GM12878 (cell line): ENCODE measurements around the gene PTGFRN. TPM values are rescaled to one million over a fixed set of nuclear protein-coding genes. Genes with fewer than 3 reads are reported as not detected.
A peak's percentile ranks its signal among the peaks of the same experiment; 100 is the strongest.

Experiments
- ATAC-seq: fragments of 200-7000 bp; cut with Tn5 transposase; 3 replicates; pipeline ENCODE4 v1.9.1; 2020; ENCODE audit warnings: mild to moderate bottlenecking, moderate library complexity
- BruUV-seq: library from RNA; stranded (reverse); fragments of 400-500 nt; replicated peaks from 2 replicates; lab custom pipeline; 2021; lab: Mats Ljungman, UMichigan
- CTCF ChIA-PET: fragments of 300-600 bp; sonication (Branson Sonifier 250); formaldehyde crosslinking; extraction: SDS; loops from one replicate; lab custom pipeline; 2021; ENCODE audit warnings: inconsistent platforms; lab: Yijun Ruan, JAX
- POLR2A ChIA-PET: fragments of 350-600 bp; formaldehyde crosslinking; extraction: SDS; loops from one replicate; lab custom pipeline; 2021; ENCODE audit warnings: inconsistent platforms; lab: Charles Lee
- RAD21 ChIA-PET: fragments of 300-600 bp; sonication (Branson Sonifier 250); formaldehyde crosslinking; loops from one replicate; lab custom pipeline; 2023; ENCODE audit warnings: antibody characterized with exemption; ENCODE audit not compliant: unreplicated experiment; lab: Charles Lee
- SMC1A ChIA-PET: fragments of 300-600 bp; sonication (Branson Sonifier 250); formaldehyde crosslinking; loops from one replicate; lab custom pipeline; 2023; ENCODE audit not compliant: unreplicated experiment, uncharacterized antibody; lab: Charles Lee
- DNase-seq: peaks from one replicate; pipeline ENCODE4 v3.0.0-alpha.2; 2011; ENCODE audit warnings: low read depth, low spot score
- FAIRE-seq: peaks from 3 replicates; lab custom pipeline; 2011; peaks lifted over from hg19 to GRCh38; lab: Jason Lieb, UNC
- H2AFZ ChIP-seq: 2 replicates; pipeline ENCODE4 v1.6.0; 2011; ENCODE audit warnings: low read depth, low read length, control low read depth; ENCODE audit not compliant: control insufficient read depth
- H3K27ac ChIP-seq: 2 replicates; pipeline ENCODE4 v1.5.1; 2011; ENCODE audit warnings: control low read depth; ENCODE audit not compliant: control insufficient read depth, insufficient read depth
- H3K27me3 ChIP-seq, 2 experiments: replicated peaks in 1 of 2; 2 replicates each; pipeline versions ENCODE4 v1.6.0 to v1.6.1; 2011; ENCODE audit warnings: low read length in 1 of 2; ENCODE audit not compliant: control insufficient read depth in 2 of 2, insufficient read depth in 2 of 2
- H3K36me3 ChIP-seq, 2 experiments: 2 replicates each; pipeline ENCODE4 v1.5.1; 2011; ENCODE audit warnings: low read length in 1 of 2; ENCODE audit not compliant: control insufficient read depth in 2 of 2, insufficient read depth in 2 of 2
- H3K4me1 ChIP-seq: 2 replicates; pipeline ENCODE4 v1.6.1; 2011; ENCODE audit warnings: mild to moderate bottlenecking, low read length, moderate library complexity, mixed read lengths; ENCODE audit not compliant: control insufficient read depth, insufficient read depth
- H3K4me2 ChIP-seq: 2 replicates; pipeline ENCODE4 v1.6.0; 2011; ENCODE audit warnings: control low read depth; ENCODE audit not compliant: control insufficient read depth, insufficient read depth
- H3K4me3 ChIP-seq: fragments of 200-600 bp; sonication (generic); 2 replicates; pipeline ENCODE4 v1.5.1; 2016
- H3K79me2 ChIP-seq: 2 replicates; pipeline ENCODE4 v1.6.0; 2011; ENCODE audit warnings: low read length; ENCODE audit not compliant: control insufficient read depth, insufficient read depth
- H3K9ac ChIP-seq: 2 replicates; pipeline ENCODE4 v1.8.0; 2011; ENCODE audit warnings: low read length, control low read depth, mixed read lengths; ENCODE audit not compliant: control insufficient read depth, insufficient read depth
- H3K9me3 ChIP-seq: replicated peaks from 3 replicates; pipeline ENCODE4 v1.5.1; 2011; ENCODE audit warnings: mild to moderate bottlenecking, low read length; ENCODE audit not compliant: control insufficient read depth, insufficient read depth
- H4K20me1 ChIP-seq: 2 replicates; pipeline ENCODE4 v1.6.0; 2011; ENCODE audit not compliant: control insufficient read depth, insufficient read depth
- IKZF2 ChIP-seq, 2 experiments: fragments of 450-650 bp; IDR thresholded peaks; 2 replicates each; pipeline ENCODE4 v1.6.1; 2017; ENCODE audit warnings: mild to moderate bottlenecking in 2 of 2, moderate library complexity in 2 of 2
- IRF4 ChIP-seq: IDR thresholded peaks from 2 replicates; pipeline ENCODE4 v1.6.1; 2011; ENCODE audit warnings: low read depth, low read length
- MYC ChIP-seq: IDR thresholded peaks from 2 replicates; pipeline ENCODE4 v1.6.1; 2011; ENCODE audit warnings: mild to moderate bottlenecking, low read length, moderate library complexity, inconsistent platforms; ENCODE audit not compliant: insufficient read depth, insufficient replicate concordance, insufficient read length, severe bottlenecking
- NR2F1 ChIP-seq: fragments of 450-650 bp; conservative IDR thresholded peaks from 2 replicates; pipeline ENCODE4 v1.6.1; 2017; ENCODE audit warnings: mild to moderate bottlenecking
- RBBP5 ChIP-seq: fragments of 200-600 bp; sonication (generic); conservative IDR thresholded peaks from 2 replicates; pipeline ENCODE4 v1.6.1; 2016
- RELB ChIP-seq: fragments of 450-650 bp; IDR thresholded peaks from 2 replicates; pipeline ENCODE4 v1.6.1; 2017; ENCODE audit warnings: low read depth, mild to moderate bottlenecking, moderate library complexity
- RUNX3 ChIP-seq: IDR thresholded peaks from 2 replicates; pipeline ENCODE4 v1.6.1; 2012; ENCODE audit warnings: low read length, inconsistent platforms
- SMAD1 ChIP-seq: fragments of 450-650 bp; IDR thresholded peaks from 2 replicates; pipeline ENCODE4 v1.6.1; 2018; ENCODE audit warnings: mild to moderate bottlenecking, low read depth; ENCODE audit not compliant: partially characterized antibody
- WGBS: methylation state at CpG from one replicate; pipeline ENCODE4 v1.1.6; 2016; ENCODE audit warnings: low lambda C conversion rate; ENCODE audit not compliant: insufficient replicate concordance, insufficient coverage; ENCODE audit errors: missing lambda C conversion rate; 5-methylcytosine and 5-hydroxymethylcytosine counted together
- in situ Hi-C: fragments of 300-500 bp; cut with MboI; formaldehyde crosslinking; loops from 9 replicates; pipeline ENCODE4 v1.14.3; 2018; ENCODE audit warnings: mixed read lengths
- intact Hi-C: fragments of 100-400 bp; cut with micrococcal nuclease; formaldehyde crosslinking; loops from one replicate; pipeline ENCODE4 v1.14.2; 2022; ENCODE audit not compliant: unreplicated experiment
- polyA plus RNA-seq, 11 experiments: library from polyadenylated mRNA; depleted of rRNA in 4 of 11; unstranded in 6 of 11; stranded (reverse) in 5 of 11; fragments of >200 nt; fragmentation: Nextera tagmentation in 4 of 11; fragmentation: Illumina TruSeq in 1 of 11; extraction: Ambion mirVana in 4 of 11; extraction: Trizol in 1 of 11; gene quantifications; 1 replicate in 1 of 11; 2 replicates in 10 of 11; pipeline versions ENCODE4 v1.2.1 to v1.2.3, GENCODE V29; 2011 to 2016; ENCODE audit warnings: inconsistent platforms in 2 of 11, missing spikeins in 2 of 11, low read depth in 1 of 11
- total RNA-seq, 4 experiments: library from RNA; depleted of rRNA in 3 of 4; stranded (reverse); fragments of >200 nt in 3 of 4; fragmentation: Illumina TruSeq in 1 of 4; extraction: Trizol in 1 of 4; gene quantifications; 2 replicates each; pipeline versions ENCODE4 v1.2.1 to v1.2.3, GENCODE V29; 2013 to 2021

The PTGFRN gene
- total and polyA plus RNA-seq, 10 of the 15 experiments (the other 5 are each of a cell fraction or from before 2014, with no cell fraction given) = 2.7 to 8.3 (median 5.1) TPM

- 19% methylated on average over 6 of the region's 6 CpGs for WGBS
- Histone ChIP-seq H3K27me3 (no peaks in the 10 kb centered on the region), H3K4me1 (peaks cover 8% of the 10 kb centered on the region; the same call in 1 of the 2 replicates), H3K79me2 (no peaks in the 10 kb centered on the region), H3K36me3 (no peaks in the 10 kb centered on the region), H4K20me1 (no peaks in the 10 kb centered on the region), H3K9ac (no peak overlapping the region), H3K4me2 (no peak overlapping the region), H3K27ac (no peak overlapping the region), H3K9me3 (no peaks in the 10 kb centered on the region; the same call in 2 of the 3 replicates), H3K4me3 (no peak overlapping the region), H2AFZ (no peak overlapping the region)
- ChIA-PET SMC1A (interaction anchor here (0.6 to 4.1 kb wide), 8 partner anchors 11 to 202 kb away, joined by 3 to 39 read pairs (median 4); no protein-coding TSS in a partner anchor), RAD21 (interaction anchor here (1.0 to 10.2 kb wide), 3 partner anchors 18 to 58 kb away, joined by 3 to 96 read pairs (median 3); no protein-coding TSS in a partner anchor), POLR2A (interaction anchor here (1.2 kb wide), 1 partner anchor 26 kb away, joined by 3 read pairs; no protein-coding TSS in a partner anchor), CTCF (interaction anchor here (1.0 to 1.6 kb wide), 3 partner anchors 10 to 149 kb away, joined by 3 to 4 read pairs (median 3); no protein-coding TSS in a partner anchor)
- ATAC-seq (peak; percentile 11), FAIRE-seq (no peak), DNase-seq (no peak)
- in situ Hi-C loops = no loop called here
- no TSS peak for BruUV-seq
- TF ChIP-seq IKZF2 (IDR thresholded peaks at IDR 0.05) (0 out of 4 replicates have a peak, but pooled peaks of 1 of the 2 experiments have one; percentile 18), IRF4 (no peak), RUNX3 (peak; percentile 48; the same call in 1 of the 2 replicates)
- intact Hi-C loops = no loop called here
Measured at GRCh38 chr1:116873680-116874271, 35.9 kb upstream of the PTGFRN start.

- POLR2A ChIA-PET = interaction anchor here (0.9 to 1.2 kb wide), 2 partner anchors 27 to 48 kb away, joined by 3 read pairs; no protein-coding TSS in a partner anchor
Measured at GRCh38 chr1:116874733-116875249, 34.9 kb upstream of the PTGFRN start.

More at GRCh38 chr1:116874733-116875249, 34.9 kb upstream of the PTGFRN start:
- Histone ChIP-seq H3K4me2 (no peak overlapping the region), H3K4me3 (no peak overlapping the region), H3K36me3 (no peaks in the 10 kb centered on the region), H3K27ac (no peak overlapping the region), H3K79me2 (no peaks in the 10 kb centered on the region), H4K20me1 (no peaks in the 10 kb centered on the region), H3K4me1 (peaks cover 14% of the 10 kb centered on the region; the same call in 1 of the 2 replicates), H3K9ac (no peak overlapping the region), H3K27me3 (no peaks in the 10 kb centered on the region), H3K9me3 (no peaks in the 10 kb centered on the region; the same call in 2 of the 3 replicates), H2AFZ (no peak overlapping the region)
- ChIA-PET SMC1A (interaction anchor here (0.6 to 4.1 kb wide), 6 partner anchors 9 to 203 kb away, joined by 3 to 39 read pairs (median 4); no protein-coding TSS in a partner anchor), RAD21 (interaction anchor here (1.0 to 10.2 kb wide), 3 partner anchors 19 to 57 kb away, joined by 3 to 96 read pairs (median 3); no protein-coding TSS in a partner anchor), CTCF (interaction anchor here (0.8 to 1.6 kb wide), 6 partner anchors 9 to 254 kb away, joined by 3 to 4 read pairs (median 3); no protein-coding TSS in a partner anchor)
- TF ChIP-seq NR2F1 (peak; percentile 62), MYC (no peak), RELB (no peak), RBBP5 (no peak), SMAD1 (no peak)
- ATAC-seq = no peak
- WGBS = 68% methylated on average over 6 of the region's 6 CpGs
- BruUV-seq = no TSS peak
- intact Hi-C loops (no loop called here), in situ Hi-C loops (no loop called here)
- no peak for DNase-seq
- FAIRE-seq = no peak
